Posterior cingulate gyrus (tissue), 11 donors: Measurements from ENCODE around the gene ETF1.

Experiments used
- DNase-seq, 10 donors: peaks; one replicate each; pipeline versions ENCODE4 v3.0.0 to v3.0.0-alpha.2; 2020 to 2021; ENCODE audit warnings: mixed read lengths in 3 of 10
- intact Hi-C: fragments of 100-400 bp; cut with DNase I; formaldehyde crosslinking; loops from one replicate; pipeline ENCODE4 v1.15.1; 2023

Gene ETF1

GRCh38 chr5:138466125-138466899 lies 76.7 kb downstream of the ETF1 start:
- intact Hi-C loops, result no loop called here
- DNase-seq, result peak in 2 of 10 donors; percentile 64 to 80

- intact Hi-C loops, result loop anchor here (1.0 to 2.0 kb wide), 2 partner anchors 27 to 77 kb away; partner anchors contain the start of gene ETF1
- peak; percentile 95 to 100 (median 97) for DNase-seq
Observed at GRCh38 chr5:138465261-138466124, 77.5 kb downstream of the ETF1 start, which contains the start of gene EGR1. Gene EGR1, plus strand, starts transcription at chr5:138465479. Its CDS starts 283 bp downstream, at chr5:138465762.

- intact Hi-C loops, result loop anchor here (1.0 to 2.0 kb wide), 3 partner anchors 28 to 78 kb away; partner anchors contain the start of gene ETF1
- peak; percentile 94 to 100 (median 98) for DNase-seq
Observed at GRCh38 chr5:138464388-138465260, 78.4 kb downstream of the ETF1 start.

- peak; percentile 85 to 99 (median 90) for DNase-seq
- intact Hi-C loops, result loop anchor here (1.0 to 2.0 kb wide), 2 partner anchors 39 to 79 kb away; partner anchors contain the start of gene ETF1
Observed at GRCh38 chr5:138464008-138464387, 79.0 kb downstream of the ETF1 start.

- peak in 1 of 10 donors; percentile 76 for DNase-seq
- intact Hi-C loops, result loop anchor here (1.0 to 2.0 kb wide), 2 partner anchors 40 to 79 kb away; partner anchors contain the start of gene ETF1
Observed at GRCh38 chr5:138463419-138464007, 79.5 kb downstream of the ETF1 start.

- intact Hi-C loops, result no loop called here
- DNase-seq, result peak in 2 of 10 donors; percentile 77 to 88
Observed at GRCh38 chr5:138461343-138462125, 81.5 kb downstream of the ETF1 start.

GRCh38 chr5:138460032-138460693 lies 82.9 kb downstream of the ETF1 start:
- intact Hi-C loops, result no loop called here
- DNase-seq, result peak in 2 of 10 donors; percentile 25 to 54

- DNase-seq, result peak in 4 of 10 donors; percentile 40 to 90 (median 68)
- intact Hi-C loops, result no loop called here
Observed at GRCh38 chr5:138459311-138459933, 83.6 kb downstream of the ETF1 start.

GRCh38 chr5:138458856-138459255 lies 84.2 kb downstream of the ETF1 start:
- peak in 1 of 10 donors; percentile 39 for DNase-seq
- intact Hi-C loops, result no loop called here

GRCh38 chr5:138458384-138458783 lies 84.7 kb downstream of the ETF1 start:
- intact Hi-C loops, result no loop called here
- DNase-seq, result peak in 6 of 10 donors; percentile 53 to 94 (median 78)

GRCh38 chr5:138457531-138458275 lies 85.3 kb downstream of the ETF1 start:
- intact Hi-C loops, result no loop called here
- DNase-seq, result peak in 2 of 10 donors; percentile 33 to 68
